NB4 (cell line): Measurements from ENCODE around the gene CCDC68.
"Not testable (repeated sequence)": the region's sequence is repeated elsewhere in the genome, so short reads cannot be mapped to it uniquely, and the experiment has no call there.

Experiments
- DNase-seq: peaks from one replicate; pipeline ENCODE4 v3.0.0; 2010; ENCODE audit warnings: low read depth
- H3K4me3 ChIP-seq: one replicate; pipeline ENCODE4 v1.5.1; 2011; ENCODE audit warnings: mild to moderate bottlenecking, low read depth, low read length, moderate library complexity
- MYC ChIP-seq: IDR thresholded peaks from 2 replicates; pipeline ENCODE4 v1.6.1; 2011; ENCODE audit warnings: low read depth, low read length
- POLR2A ChIP-seq: IDR thresholded peaks from 2 replicates; pipeline ENCODE4 v1.6.1; 2011; ENCODE audit warnings: mild to moderate bottlenecking; ENCODE audit not compliant: insufficient read length; ENCODE audit errors: extremely low read depth
- TF ChIP-seq, protein P1 (sequence below): IDR thresholded peaks from one replicate; pipeline ENCODE4 v1.5.1; 2012; ENCODE audit warnings: low read depth, low read length
- TF ChIP-seq, protein P2 (sequence below): IDR thresholded peaks from 2 replicates; pipeline ENCODE4 v1.6.1; 2011; ENCODE audit warnings: low read depth, low read length

Gene CCDC68

DNA sequence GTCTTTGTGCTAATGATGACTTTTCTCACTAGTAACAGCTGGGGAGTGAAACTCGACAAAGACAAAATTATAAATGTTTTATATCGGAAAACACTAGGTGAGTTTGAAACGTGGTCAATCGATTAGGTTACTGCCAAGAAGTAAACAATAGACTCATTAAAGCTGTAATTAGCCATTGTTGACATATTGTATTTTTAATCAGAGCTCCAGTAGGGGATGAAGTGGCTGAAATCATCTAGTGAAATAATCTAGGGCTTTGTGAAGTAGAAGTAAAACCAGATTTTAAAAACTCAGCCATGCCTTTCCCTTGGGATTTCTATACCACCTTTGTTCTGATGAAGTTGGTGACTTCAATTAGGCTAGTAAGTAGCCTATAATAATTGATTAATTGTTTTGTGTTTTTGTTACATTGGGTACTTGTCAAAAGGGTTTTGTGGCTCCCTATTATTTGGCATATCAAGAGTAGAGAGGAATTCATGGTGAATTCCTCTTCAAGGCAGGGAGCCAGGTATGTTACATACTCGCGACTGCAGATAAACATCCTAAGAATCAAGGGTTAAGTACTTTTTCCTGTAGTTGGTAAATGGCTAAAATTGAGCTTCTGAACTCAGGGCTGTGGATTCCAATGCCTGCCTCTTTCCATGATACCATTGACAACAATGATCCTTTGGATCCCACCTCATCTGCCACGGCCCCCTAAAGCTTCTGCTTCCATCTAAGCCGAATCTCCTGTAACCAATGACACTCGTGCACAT is 99.4 kb downstream of the CCDC68 start:
- DNase-seq, result no peak
- no peak for TF ChIP-seq POLR2A
- no peak for TF ChIP-seq MYC
- TF ChIP-seq, protein P1, sequence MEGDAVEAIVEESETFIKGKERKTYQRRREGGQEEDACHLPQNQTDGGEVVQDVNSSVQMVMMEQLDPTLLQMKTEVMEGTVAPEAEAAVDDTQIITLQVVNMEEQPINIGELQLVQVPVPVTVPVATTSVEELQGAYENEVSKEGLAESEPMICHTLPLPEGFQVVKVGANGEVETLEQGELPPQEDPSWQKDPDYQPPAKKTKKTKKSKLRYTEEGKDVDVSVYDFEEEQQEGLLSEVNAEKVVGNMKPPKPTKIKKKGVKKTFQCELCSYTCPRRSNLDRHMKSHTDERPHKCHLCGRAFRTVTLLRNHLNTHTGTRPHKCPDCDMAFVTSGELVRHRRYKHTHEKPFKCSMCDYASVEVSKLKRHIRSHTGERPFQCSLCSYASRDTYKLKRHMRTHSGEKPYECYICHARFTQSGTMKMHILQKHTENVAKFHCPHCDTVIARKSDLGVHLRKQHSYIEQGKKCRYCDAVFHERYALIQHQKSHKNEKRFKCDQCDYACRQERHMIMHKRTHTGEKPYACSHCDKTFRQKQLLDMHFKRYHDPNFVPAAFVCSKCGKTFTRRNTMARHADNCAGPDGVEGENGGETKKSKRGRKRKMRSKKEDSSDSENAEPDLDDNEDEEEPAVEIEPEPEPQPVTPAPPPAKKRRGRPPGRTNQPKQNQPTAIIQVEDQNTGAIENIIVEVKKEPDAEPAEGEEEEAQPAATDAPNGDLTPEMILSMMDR, result no peak
- TF ChIP-seq, protein P2, sequence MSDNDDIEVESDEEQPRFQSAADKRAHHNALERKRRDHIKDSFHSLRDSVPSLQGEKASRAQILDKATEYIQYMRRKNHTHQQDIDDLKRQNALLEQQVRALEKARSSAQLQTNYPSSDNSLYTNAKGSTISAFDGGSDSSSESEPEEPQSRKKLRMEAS, result no peak
- no peak overlapping the region for H3K4me3 ChIP-seq

DNA sequence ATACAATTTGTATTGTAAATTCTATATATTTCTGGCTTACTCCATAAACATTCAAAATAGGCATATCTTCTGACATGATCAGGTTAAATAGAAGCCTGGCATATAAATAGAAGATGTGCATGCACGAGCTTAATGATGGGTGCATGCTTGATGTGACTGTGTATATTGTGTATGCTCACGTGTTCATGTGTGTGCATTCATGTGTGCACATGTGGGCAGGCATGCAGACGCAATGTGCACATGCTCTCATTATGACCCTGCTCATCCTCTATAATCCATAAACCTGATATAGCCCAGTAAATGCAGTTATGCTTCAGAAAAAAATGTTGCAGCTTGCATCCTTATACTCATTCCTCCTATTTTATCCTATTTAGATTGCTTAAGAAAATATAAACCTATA is 101.8 kb downstream of the CCDC68 start:
- no peak for TF ChIP-seq MYC
- TF ChIP-seq, protein P1, result no peak
- TF ChIP-seq, protein P2, result no peak
- no peak for TF ChIP-seq POLR2A
- no peak overlapping the region for H3K4me3 ChIP-seq
- no peak for DNase-seq

DNA sequence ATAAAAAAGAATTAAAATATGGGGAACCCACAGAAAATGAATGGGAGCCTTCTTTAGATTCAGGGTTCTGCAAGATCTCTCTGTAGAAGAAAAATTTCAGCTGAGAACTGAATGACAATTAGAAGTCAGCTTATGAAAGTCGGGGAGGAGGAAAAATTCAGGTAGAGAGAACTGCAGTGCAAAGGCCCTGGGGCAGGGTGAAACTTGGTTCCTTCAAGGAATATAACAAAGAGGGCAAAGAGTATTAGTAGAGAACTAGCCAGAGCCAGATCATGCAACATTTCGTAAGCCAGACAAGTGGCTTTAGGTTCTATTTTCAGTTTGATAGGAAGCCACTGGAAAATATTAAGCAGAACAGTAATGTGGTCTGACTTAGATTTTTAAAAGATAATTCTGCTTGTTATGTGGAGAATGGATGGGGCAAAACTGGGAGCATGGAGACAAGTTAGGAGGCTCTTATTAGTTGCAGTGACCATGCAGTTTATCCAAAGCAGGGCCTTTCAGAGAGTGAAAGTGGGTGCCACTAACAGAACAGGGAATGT is 103.1 kb downstream of the CCDC68 start:
- TF ChIP-seq, protein P1, result no peak
- H3K4me3 ChIP-seq, result no peak overlapping the region
- peak; percentile 32 for DNase-seq

DNA sequence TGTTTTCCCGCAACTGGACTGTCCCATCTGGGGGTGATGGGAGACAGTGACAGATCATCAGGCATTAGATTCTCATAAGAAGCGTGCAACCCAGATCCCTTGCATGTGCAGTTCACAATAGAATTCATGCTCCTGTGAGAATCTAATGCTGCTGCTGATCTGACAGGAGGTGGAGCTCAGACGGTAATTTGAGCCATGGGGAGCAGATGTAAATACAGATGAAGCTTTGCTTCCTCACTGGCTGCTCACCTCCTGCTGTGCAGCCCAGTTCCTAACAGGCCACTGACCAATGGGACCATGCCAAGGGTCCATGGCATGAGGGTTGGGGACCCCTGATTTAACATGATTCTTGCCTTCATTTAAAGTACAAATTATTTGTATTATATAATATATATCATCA is 104.2 kb downstream of the CCDC68 start:
- not testable (repeated sequence) for H3K4me3 ChIP-seq
- DNase-seq, result peak; percentile 13

DNA sequence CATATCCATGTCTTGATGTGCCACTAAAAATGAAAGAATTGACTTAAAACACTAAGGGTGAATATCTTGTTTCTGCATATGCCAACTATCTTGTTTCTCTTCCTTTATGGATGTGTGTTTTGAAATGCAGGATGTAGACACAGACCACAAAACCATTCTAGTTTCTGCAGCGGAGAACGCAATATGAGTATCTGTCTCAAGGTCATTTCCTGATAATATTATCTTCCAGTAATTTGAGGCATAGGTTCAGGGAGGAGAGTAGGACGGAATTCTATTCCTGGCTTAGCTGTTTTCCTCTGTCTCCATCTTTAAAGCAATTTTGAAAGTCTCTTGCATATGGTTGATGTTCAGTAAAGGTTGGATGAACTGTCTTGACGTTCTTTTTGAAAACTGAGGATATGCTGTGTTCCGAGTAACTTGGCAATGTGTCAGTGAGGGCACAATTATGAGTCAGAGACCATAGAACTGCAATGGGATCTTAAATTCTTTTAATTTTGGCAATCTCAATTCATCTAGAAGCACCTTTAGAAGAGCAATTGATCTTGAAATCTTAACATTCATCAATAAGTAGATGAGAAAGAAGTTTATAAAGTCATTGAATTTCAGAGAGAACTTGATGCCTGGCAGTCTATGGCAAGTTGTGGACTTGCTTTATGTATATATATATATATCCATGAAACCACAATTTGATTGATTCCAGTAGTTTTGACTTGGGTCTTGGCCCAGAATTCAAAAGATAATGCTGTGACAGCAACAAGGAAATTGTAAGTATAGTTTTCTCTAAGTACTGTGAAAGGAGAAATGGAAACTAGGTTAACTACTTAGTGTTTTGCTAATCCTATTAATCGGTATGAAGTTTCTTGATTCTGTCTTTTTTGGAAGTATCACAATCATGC is 106.2 kb downstream of the CCDC68 start:
- H3K4me3 ChIP-seq, result peak overlapping the region; percentile 51
- TF ChIP-seq, protein P2, result no peak
- no peak for TF ChIP-seq MYC
- TF ChIP-seq POLR2A, result no peak
- TF ChIP-seq, protein P1, result no peak
- DNase-seq, result peak; percentile 80
